HepG2 (cell line): ENCODE data around the gene ENDOG. TPM values are rescaled to one million over a fixed set of nuclear protein-coding genes. Genes with fewer than 3 reads are reported as not detected.

Source experiments
- CBX1 ChIP-seq: IDR thresholded peaks from one replicate; pipeline ENCODE4 v1.6.1; 2016; ENCODE audit warnings: antibody characterized with exemption, low read depth
- EEA1 ChIP-seq: sonication (generic); formaldehyde crosslinking; IDR thresholded peaks from 2 replicates; pipeline ENCODE4 v1.5.1; 2020; ENCODE audit warnings: mild to moderate bottlenecking, missing genetic modification reagents, borderline replicate concordance
- GFI1 ChIP-seq: sonication (generic); formaldehyde crosslinking; IDR thresholded peaks from 2 replicates; pipeline ENCODE4 v1.5.0; 2020; ENCODE audit warnings: missing genetic modification reagents, mild to moderate bottlenecking, borderline replicate concordance
- GZF1 ChIP-seq: sonication (generic); formaldehyde crosslinking; IDR thresholded peaks from 2 replicates; pipeline ENCODE4 v1.5.1; 2020; ENCODE audit warnings: mild to moderate bottlenecking, missing genetic modification reagents
- HMG20B ChIP-seq: conservative IDR thresholded peaks from 2 replicates; pipeline ENCODE4 v1.6.1; 2016; ENCODE audit warnings: missing genetic modification reagents, missing compliant biosample characterization
- MLX ChIP-seq: IDR thresholded peaks from 2 replicates; pipeline ENCODE4 v1.6.1; 2016
- PAXIP1 ChIP-seq: sonication (generic); formaldehyde crosslinking; conservative IDR thresholded peaks from 2 replicates; pipeline ENCODE4 v1.4.0; 2020; ENCODE audit warnings: mild to moderate bottlenecking, missing genetic modification reagents, moderate library complexity
- SNRNP70 ChIP-seq: fragments of 200-400 bp; formaldehyde crosslinking; IDR thresholded peaks from 2 replicates; pipeline ENCODE4 v1.6.1; 2017; ENCODE audit warnings: mild to moderate bottlenecking, low read depth, low read length, moderate library complexity
- TFDP2 ChIP-seq: sonication (generic); formaldehyde crosslinking; IDR thresholded peaks from 2 replicates; pipeline ENCODE4 v1.4.0; 2020; ENCODE audit warnings: missing genetic modification reagents
- TOE1 ChIP-seq: sonication (generic); formaldehyde crosslinking; IDR thresholded peaks from 2 replicates; pipeline ENCODE4 v1.4.0; 2020; ENCODE audit warnings: mild to moderate bottlenecking, missing genetic modification reagents
- TSC22D2 ChIP-seq: sonication (generic); formaldehyde crosslinking; IDR thresholded peaks from 2 replicates; pipeline ENCODE4 v1.5.1; 2020; ENCODE audit warnings: missing genetic modification reagents, mild to moderate bottlenecking, borderline replicate concordance
- ZBTB14 ChIP-seq: sonication (generic); formaldehyde crosslinking; IDR thresholded peaks from 2 replicates; pipeline ENCODE4 v1.4.0; 2020; ENCODE audit warnings: missing genetic modification reagents
- ZBTB34 ChIP-seq: sonication (generic); formaldehyde crosslinking; IDR thresholded peaks from 2 replicates; pipeline ENCODE4 v1.8.0; 2022; ENCODE audit warnings: mild to moderate bottlenecking, missing genetic modification reagents
- ZFP91 ChIP-seq: sonication (generic); formaldehyde crosslinking; IDR thresholded peaks from 2 replicates; pipeline ENCODE4 v1.9.0; 2022; ENCODE audit warnings: missing genetic modification reagents, mild to moderate bottlenecking, borderline replicate concordance
- ZFX ChIP-seq: sonication (generic); formaldehyde crosslinking; IDR thresholded peaks from 2 replicates; pipeline ENCODE4 v1.4.0; 2020; ENCODE audit warnings: mild to moderate bottlenecking, low read depth, missing genetic modification reagents, moderate library complexity
- ZNF382 ChIP-seq: sonication (generic); formaldehyde crosslinking; IDR thresholded peaks from 2 replicates; pipeline ENCODE4 v1.5.0; 2020; ENCODE audit warnings: missing genetic modification reagents, mild to moderate bottlenecking, borderline replicate concordance
- ZNF460 ChIP-seq: sonication (generic); formaldehyde crosslinking; IDR thresholded peaks from 2 replicates; pipeline ENCODE4 v1.5.1; 2020; ENCODE audit warnings: missing genetic modification reagents, mild to moderate bottlenecking, borderline replicate concordance
- ZSCAN9 ChIP-seq: IDR thresholded peaks from 2 replicates; pipeline ENCODE4 v1.6.1; 2016; ENCODE audit warnings: borderline replicate concordance
- polyA plus RNA-seq, 8 experiments: library from polyadenylated mRNA; depleted of rRNA in 3 of 8; stranded (reverse) in 7 of 8; unstranded in 1 of 8; fragments of >200 nt; fragmentation: Illumina TruSeq in 4 of 8; extraction: Trizol in 4 of 8; gene quantifications; 2 replicates each; pipeline versions ENCODE4 v1.2.1 to v1.2.3, GENCODE V29; 2011 to 2016; ENCODE audit warnings: low read depth in 4 of 8, missing spikeins in 1 of 8, mixed read lengths in 1 of 8; ENCODE audit not compliant: insufficient read depth in 1 of 8
- total RNA-seq, 5 experiments: library from RNA; depleted of rRNA; stranded (reverse); fragments of >200 nt; fragmentation: Illumina TruSeq; extraction: Trizol; gene quantifications; 2 replicates each; pipeline ENCODE4 v1.2.3, GENCODE V29; 2016; ENCODE audit warnings: low read depth in 1 of 5

The ENDOG gene
- total and polyA plus RNA-seq, 2 of the 13 experiments (the other 11 are each of a cell fraction or from before 2014, with no cell fraction given), result 26.3 to 28.8 TPM

GRCh38 chr9:128829477-128830251, 11.4 kb downstream of the ENDOG start, which contains the start of gene SPOUT1 (continued):
- TF ChIP-seq CBX1 (peak; percentile 74), SNRNP70 (no peak), GFI1 (CRISPR knock-in tag) (0 out of 2 replicates have a peak, but pooled peaks have one; percentile 26), ZNF460 (CRISPR knock-in tag) (0 out of 2 replicates have a peak, but pooled peaks have one; percentile 46), MLX (CRISPR knock-in tag) (peak; percentile 51; the same call in 1 of the 2 replicates), ZBTB34 (CRISPR knock-in tag) (0 out of 2 replicates have a peak, but pooled peaks have one; percentile 6), TFDP2 (CRISPR knock-in tag) (peak; percentile 87), ZSCAN9 (CRISPR knock-in tag) (peak; percentile 41; the same call in 1 of the 2 replicates), EEA1 (CRISPR knock-in tag) (peak; percentile 73; the same call in 1 of the 2 replicates), PAXIP1 (CRISPR knock-in tag) (peak; percentile 52), ZNF382 (no peak), TSC22D2 (peak; percentile 88), GZF1 (CRISPR knock-in tag) (no peak), ZFX (CRISPR knock-in tag) (peak; percentile 85), ZFP91 (CRISPR knock-in tag) (peak; percentile 84; the same call in 1 of the 2 replicates), ZBTB14 (CRISPR knock-in tag) (peak; percentile 54; the same call in 1 of the 2 replicates), HMG20B (CRISPR knock-in tag) (0 out of 2 replicates have a peak, but pooled peaks have one; percentile 29), TOE1 (CRISPR knock-in tag) (0 out of 2 replicates have a peak, but pooled peaks have one; percentile 56)
